ENCODE data around the gene RABL6. TPM values are rescaled to one million over a fixed set of nuclear protein-coding genes. Genes with fewer than 3 reads are reported as not detected.
"Not testable (repeated sequence)": the region's sequence is repeated elsewhere in the genome, so short reads cannot be mapped to it uniquely, and the experiment has no call there.

The RABL6 gene
- total RNA-seq, 1 donor from 2014 or later, result 46.9 TPM

DNA sequence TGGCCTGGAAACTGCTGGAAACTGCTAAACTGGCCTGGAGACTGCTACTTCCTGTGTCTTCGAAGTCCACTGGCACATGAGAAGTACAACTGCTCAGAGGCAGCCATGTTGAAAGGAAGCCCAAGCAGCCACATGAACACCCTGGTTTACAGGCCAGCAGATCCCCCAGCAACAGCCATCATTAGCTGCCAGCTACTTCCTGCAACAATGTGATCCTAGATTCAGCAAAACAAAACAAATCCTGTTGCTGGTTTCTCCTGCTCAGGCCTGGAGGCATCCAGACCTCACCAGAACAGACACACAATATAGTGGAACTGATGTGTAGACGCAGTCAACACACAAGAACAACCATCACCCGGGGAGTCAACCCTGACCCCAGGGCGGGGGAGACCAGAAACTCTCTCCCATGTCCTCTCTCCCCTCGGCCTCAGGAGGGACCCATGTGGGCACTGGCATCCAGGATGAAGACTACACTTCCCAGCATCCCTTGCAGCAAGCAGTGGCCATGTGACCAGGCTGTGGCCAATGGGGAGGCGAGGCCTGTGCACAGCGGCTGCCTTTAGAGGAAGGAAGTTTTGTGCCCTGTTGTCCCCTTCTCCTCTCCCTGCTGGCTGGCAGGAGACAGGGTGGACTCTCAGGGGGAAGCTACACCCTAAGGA lies 34.2 kb upstream of the RABL6 start:
- intact Hi-C loops (cut with DNase I), result no loop called here
- DNase-seq (ENCODE audit: low spot score), result no peak
- ATAC-seq, result peak; percentile 52

GRCh38 chr9:136774416-136775045 lies 33.2 kb upstream of the RABL6 start:
- intact Hi-C loops (cut with DNase I), result no loop called here
- ATAC-seq, result no peak
- DNase-seq (ENCODE audit: low spot score), result no peak

DNA sequence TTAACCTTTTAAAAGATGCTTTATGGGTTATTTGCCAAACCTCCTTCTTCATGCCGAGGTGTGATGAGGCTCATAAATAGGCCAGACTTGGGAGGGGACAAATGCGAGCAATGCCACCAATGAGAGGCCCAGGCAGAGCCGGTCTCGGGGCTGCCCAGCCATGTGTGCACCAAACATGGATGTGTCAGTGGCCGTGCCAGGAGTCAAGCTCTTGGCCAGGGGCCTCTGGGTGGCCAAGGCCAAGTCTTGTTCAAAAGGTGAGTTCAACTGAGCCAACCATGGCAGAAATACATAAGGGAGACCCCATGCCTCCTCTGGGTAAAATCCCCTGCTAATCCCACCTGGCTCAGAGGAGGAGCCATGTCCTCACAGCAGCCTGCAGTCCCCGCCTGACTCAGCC lies 32.6 kb upstream of the RABL6 start:
- DNase-seq (ENCODE audit: low spot score), result no peak
- intact Hi-C loops (cut with DNase I), result no loop called here
- ATAC-seq, result no peak

- intact Hi-C loops (cut with DNase I), result no loop called here
- DNase-seq (ENCODE audit: low spot score) (no peak), ATAC-seq (no peak)
Measured at GRCh38 chr9:136776947-136777346, 30.8 kb upstream of the RABL6 start.

- ATAC-seq (no peak), DNase-seq (ENCODE audit: low spot score) (no peak)
- intact Hi-C loops (cut with DNase I), result no loop called here
Measured at GRCh38 chr9:136777359-136777758, 30.4 kb upstream of the RABL6 start.

GRCh38 chr9:136779808-136780207 lies 27.9 kb upstream of the RABL6 start:
- intact Hi-C loops (cut with DNase I), result no loop called here
- ATAC-seq, result no peak
- DNase-seq (ENCODE audit: low spot score), result no peak

GRCh38 chr9:136782452-136782851 lies 25.3 kb upstream of the RABL6 start:
- DNase-seq (ENCODE audit: low spot score), result no peak
- intact Hi-C loops (cut with DNase I), result no loop called here
- no peak for ATAC-seq

- intact Hi-C loops (cut with DNase I), result no loop called here
- no peak for DNase-seq (ENCODE audit: low spot score)
- no peak for ATAC-seq
Measured at GRCh38 chr9:136784249-136784996, 23.3 kb upstream of the RABL6 start.

DNA sequence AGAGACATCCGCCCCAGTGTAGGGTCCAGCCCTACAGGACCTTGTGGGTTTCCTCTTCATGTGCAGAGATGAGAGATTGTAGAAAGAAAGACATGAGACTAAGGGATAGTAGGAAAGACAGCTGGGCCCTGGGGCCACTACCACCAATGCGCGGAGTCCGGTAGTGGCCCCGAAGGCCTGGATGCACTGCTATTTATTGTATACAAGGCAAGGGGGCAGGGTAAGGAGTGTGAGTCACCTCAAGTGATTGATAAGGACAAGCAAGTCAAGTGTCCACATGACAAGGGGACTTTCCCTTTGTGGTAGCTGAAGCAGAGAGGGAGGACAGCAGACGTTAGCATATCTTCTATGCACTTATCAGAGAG lies 22.8 kb upstream of the RABL6 start:
- ATAC-seq (no peak), DNase-seq (ENCODE audit: low spot score) (no peak)
- intact Hi-C loops (cut with DNase I), result no loop called here

DNA sequence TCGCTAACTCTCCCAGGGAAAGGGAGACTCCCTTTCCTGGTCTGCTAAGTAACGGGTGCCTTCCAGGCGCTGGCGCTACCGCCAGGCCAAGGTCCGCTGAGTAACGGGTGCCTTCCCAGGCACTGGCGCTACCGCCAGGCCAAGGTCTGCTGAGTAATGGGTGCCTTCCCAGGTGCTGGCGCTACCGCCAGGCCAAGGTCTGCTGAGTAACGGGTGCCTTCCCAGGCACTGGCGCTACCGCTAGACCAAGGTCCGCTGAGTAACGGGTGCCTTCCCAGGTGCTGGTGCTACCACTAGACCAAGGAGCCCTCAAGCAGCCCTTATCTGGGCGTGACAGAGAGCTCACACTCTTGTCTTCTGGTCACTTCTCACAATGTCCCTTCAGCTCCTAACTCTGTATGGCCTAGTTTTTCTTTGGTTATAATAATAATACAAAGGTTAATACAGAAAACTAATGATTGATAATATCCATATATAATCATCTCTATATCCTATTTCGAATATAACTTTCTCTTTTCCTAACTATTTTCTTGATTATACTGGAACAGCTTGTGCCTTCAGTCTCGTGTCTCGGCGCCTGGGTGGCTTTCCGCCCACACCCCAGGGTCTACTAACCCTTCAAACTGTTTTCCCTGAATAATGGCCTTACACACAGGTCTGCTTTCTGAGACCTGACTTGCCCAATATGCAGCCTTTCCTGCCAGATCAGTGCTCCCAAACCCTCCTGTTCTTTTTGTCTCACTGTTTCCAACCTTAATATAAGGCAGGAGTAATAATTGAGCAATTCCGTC lies 22.0 kb upstream of the RABL6 start:
- DNase-seq (ENCODE audit: low spot score); intact Hi-C loops (cut with DNase I); ATAC-seq: not testable (repeated sequence)

GRCh38 chr9:136786451-136786850 lies 21.3 kb upstream of the RABL6 start:
- ATAC-seq, result no peak
- intact Hi-C loops (cut with DNase I), result no loop called here
- DNase-seq (ENCODE audit: low spot score), result no peak

DNA sequence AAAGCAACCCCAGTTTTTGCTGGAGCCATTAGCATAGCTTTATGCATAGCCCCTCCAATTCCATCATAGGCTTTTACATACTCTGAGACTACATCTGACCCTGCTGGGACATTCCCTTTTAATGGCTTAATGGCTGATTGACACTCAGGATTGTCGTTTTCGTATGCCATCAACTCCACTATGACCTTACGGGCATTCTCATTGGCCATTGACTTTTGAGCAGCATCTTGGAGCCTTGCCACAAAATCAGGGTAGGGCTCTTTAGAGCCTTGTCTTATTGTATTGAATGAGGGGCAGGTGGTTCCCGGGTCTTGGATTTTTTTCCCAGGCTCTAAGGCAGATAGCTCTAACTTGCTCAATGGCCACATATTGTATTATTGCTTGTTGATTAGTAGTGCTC lies 20.8 kb upstream of the RABL6 start:
- ATAC-seq; DNase-seq (ENCODE audit: low spot score); intact Hi-C loops (cut with DNase I): not testable (repeated sequence)

GRCh38 chr9:136787690-136788400 lies 19.9 kb upstream of the RABL6 start:
- no peak for DNase-seq (ENCODE audit: low spot score)
- ATAC-seq, result no peak
- intact Hi-C loops (cut with DNase I), result no loop called here

GRCh38 chr9:136788644-136789522 lies 18.9 kb upstream of the RABL6 start:
- intact Hi-C loops (cut with DNase I); ATAC-seq; DNase-seq (ENCODE audit: low spot score): not testable (repeated sequence)

- DNase-seq (ENCODE audit: low spot score) (no peak), ATAC-seq (no peak)
- intact Hi-C loops (cut with DNase I), result no loop called here
Measured at GRCh38 chr9:136789523-136789937, 18.2 kb upstream of the RABL6 start.

DNA sequence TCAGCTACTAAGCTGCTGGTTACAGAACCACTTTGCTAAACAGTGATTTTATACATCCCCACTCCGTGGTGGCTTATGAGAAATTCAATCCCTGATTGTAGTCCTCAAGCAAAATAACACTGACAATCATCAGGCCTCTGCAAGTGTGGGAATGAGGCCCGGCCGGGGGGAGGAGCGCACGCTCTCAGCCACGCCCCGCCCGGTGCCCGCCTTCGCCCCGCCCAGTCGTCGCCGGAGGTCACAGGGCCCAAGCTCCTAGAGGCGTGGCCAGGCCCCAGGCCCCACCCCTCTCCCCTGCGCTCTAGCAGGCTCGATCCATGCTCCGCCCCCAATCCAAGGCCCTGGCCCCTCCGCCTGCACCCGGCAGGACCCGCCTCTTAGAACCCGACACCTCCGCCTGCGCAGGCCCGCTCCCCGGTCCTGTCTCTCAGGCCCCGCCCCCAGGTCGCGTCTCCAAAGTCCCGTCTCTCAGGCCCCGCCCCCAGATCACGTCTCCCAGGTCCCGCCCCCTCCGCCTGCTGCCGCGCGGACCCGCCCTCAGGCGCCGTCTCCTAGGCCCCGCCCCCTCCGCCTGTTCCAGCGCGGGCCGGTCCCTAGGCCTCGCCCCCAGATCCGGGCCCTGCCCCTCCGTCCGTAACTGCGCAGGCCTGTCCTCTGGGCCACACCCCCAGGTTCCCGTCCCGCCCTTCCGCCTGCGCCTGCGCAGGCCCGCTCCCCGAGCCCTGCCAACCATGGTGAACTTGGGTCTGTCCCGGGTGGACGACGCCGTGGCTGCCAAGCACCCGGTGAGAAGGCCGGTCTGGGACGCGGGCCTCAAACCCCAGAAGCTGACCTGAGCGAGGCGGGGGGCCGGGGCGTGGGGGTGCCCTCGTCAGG lies 16.9 kb upstream of the RABL6 start, which contains the start of gene TMEM141:
Gene TMEM141, plus strand, starts transcription at position 705 of the 876 bp plus-strand sequence. Its CDS starts 27 bp downstream, at position 732.
- DNase-seq (ENCODE audit: low spot score) (peak; percentile 100), ATAC-seq (peak; percentile 97)
- intact Hi-C loops (cut with DNase I), result no loop called here
